KOPT-K1 (cell line): Measurements from ENCODE around the gene CMTM8.

ENCODE experiments used
- H3K27ac ChIP-seq: fragments of 200-600 bp; sonication (generic); 2 replicates; pipeline ENCODE4 v1.5.1; 2016; ENCODE audit warnings: antibody characterized with exemption, mild to moderate bottlenecking, low read depth, low read length; ENCODE audit not compliant: poor library complexity, severe bottlenecking
- H3K36me3 ChIP-seq: fragments of 200-600 bp; sonication (generic); 2 replicates; pipeline ENCODE4 v1.5.1; 2017; ENCODE audit warnings: antibody characterized with exemption, mild to moderate bottlenecking, low read length, moderate library complexity; ENCODE audit not compliant: insufficient read depth
- H3K9me3 ChIP-seq: fragments of 200-600 bp; sonication (generic); 2 replicates; pipeline ENCODE4 v1.5.1; 2017; ENCODE audit warnings: antibody characterized with exemption, low read length, mild to moderate bottlenecking; ENCODE audit not compliant: insufficient read depth, poor library complexity, severe bottlenecking

Gene CMTM8

GRCh38 chr3:32303977-32304881 is 65.7 kb downstream of the CMTM8 start:
- no peaks in the 10 kb centered on the region for H3K36me3 ChIP-seq
- H3K9me3 ChIP-seq, result no peaks in the 10 kb centered on the region
- peak overlapping the region; percentile 93 for H3K27ac ChIP-seq

- Histone ChIP-seq H3K27ac (peak overlapping the region; percentile 93), H3K9me3 (no peaks in the 10 kb centered on the region)
Measured at GRCh38 chr3:32305361-32305876, 66.9 kb downstream of the CMTM8 start.

GRCh38 chr3:32306072-32306471 is 67.6 kb downstream of the CMTM8 start:
- Histone ChIP-seq H3K9me3 (no peaks in the 10 kb centered on the region), H3K27ac (no peak overlapping the region), H3K36me3 (no peaks in the 10 kb centered on the region)

More at GRCh38 chr3:32305361-32305876, 66.9 kb downstream of the CMTM8 start:
- H3K36me3 ChIP-seq, result no peaks in the 10 kb centered on the region

GRCh38 chr3:32307591-32307990 is 69.1 kb downstream of the CMTM8 start:
- H3K9me3 ChIP-seq, result no peaks in the 10 kb centered on the region
- no peak overlapping the region for H3K27ac ChIP-seq
- no peaks in the 10 kb centered on the region for H3K36me3 ChIP-seq

- no peaks in the 10 kb centered on the region for H3K36me3 ChIP-seq
- no peak overlapping the region for H3K27ac ChIP-seq
- no peaks in the 10 kb centered on the region for H3K9me3 ChIP-seq
Measured at GRCh38 chr3:32308378-32308777, 69.9 kb downstream of the CMTM8 start.

- Histone ChIP-seq H3K9me3 (no peaks in the 10 kb centered on the region), H3K27ac (no peak overlapping the region), H3K36me3 (no peaks in the 10 kb centered on the region)
Measured at GRCh38 chr3:32309654-32310242, 71.3 kb downstream of the CMTM8 start.

GRCh38 chr3:32310336-32310735 is 71.9 kb downstream of the CMTM8 start:
- no peaks in the 10 kb centered on the region for H3K36me3 ChIP-seq
- H3K27ac ChIP-seq, result no peak overlapping the region
- no peaks in the 10 kb centered on the region for H3K9me3 ChIP-seq

GRCh38 chr3:32310918-32311839 is 72.7 kb downstream of the CMTM8 start:
- H3K36me3 ChIP-seq, result no peaks in the 10 kb centered on the region
- no peak overlapping the region for H3K27ac ChIP-seq
- H3K9me3 ChIP-seq, result no peaks in the 10 kb centered on the region

GRCh38 chr3:32312251-32312650 is 73.8 kb downstream of the CMTM8 start:
- Histone ChIP-seq H3K36me3 (no peaks in the 10 kb centered on the region), H3K27ac (no peak overlapping the region), H3K9me3 (no peaks in the 10 kb centered on the region)

GRCh38 chr3:32313169-32313568 is 74.7 kb downstream of the CMTM8 start:
- Histone ChIP-seq H3K9me3 (no peaks in the 10 kb centered on the region), H3K36me3 (no peaks in the 10 kb centered on the region), H3K27ac (no peak overlapping the region)

- H3K9me3 ChIP-seq, result no peaks in the 10 kb centered on the region
- no peak overlapping the region for H3K27ac ChIP-seq
- H3K36me3 ChIP-seq, result no peaks in the 10 kb centered on the region
Measured at GRCh38 chr3:32313723-32314473, 75.4 kb downstream of the CMTM8 start.

- Histone ChIP-seq H3K9me3 (no peaks in the 10 kb centered on the region), H3K27ac (no peak overlapping the region), H3K36me3 (no peaks in the 10 kb centered on the region)
Measured at GRCh38 chr3:32315441-32315840, 77.0 kb downstream of the CMTM8 start.

GRCh38 chr3:32316319-32316718 is 77.8 kb downstream of the CMTM8 start:
- Histone ChIP-seq H3K27ac (no peak overlapping the region), H3K9me3 (no peaks in the 10 kb centered on the region), H3K36me3 (no peaks in the 10 kb centered on the region)

GRCh38 chr3:32316976-32317375 is 78.5 kb downstream of the CMTM8 start:
- H3K27ac ChIP-seq, result no peak overlapping the region
- H3K9me3 ChIP-seq, result no peaks in the 10 kb centered on the region
- H3K36me3 ChIP-seq, result no peaks in the 10 kb centered on the region
